Activated CD4-positive, alpha-beta memory T cell treated with anti-CD3 and anti-CD28 coated beads, Interleukin-2, amount 10 ng/mL, durations not matched to agents 7 days and 5 days (primary cell): ENCODE measurements around the gene TRPT1. TPM values are rescaled to one million over a fixed set of nuclear protein-coding genes. Genes with fewer than 3 reads are reported as not detected.

Source experiments
- CTCF ChIA-PET: fragments of 350-600 bp; sonication (Branson Sonifier 250); formaldehyde crosslinking; loops from one replicate; lab custom pipeline; 2021; ENCODE audit warnings: antibody characterized with exemption, inconsistent platforms; lab: Charles Lee
- POLR2A ChIA-PET: fragments of 350-600 bp; sonication (Branson Sonifier 250); formaldehyde crosslinking; loops from one replicate; lab custom pipeline; 2021; ENCODE audit warnings: antibody characterized with exemption; lab: Charles Lee
- DNase-seq: peaks from one replicate; pipeline ENCODE4 v3.0.0-alpha.2; 2020
- H3K27ac Mint-ChIP-seq: one replicate; pipeline ENCODE4 v1.8.0; 2021; ENCODE audit warnings: mild to moderate bottlenecking, mixed read lengths
- H3K27me3 Mint-ChIP-seq: one replicate; pipeline ENCODE4 v1.8.0; 2021; ENCODE audit warnings: mixed read lengths
- H3K36me3 Mint-ChIP-seq: one replicate; pipeline ENCODE4 v1.8.0; 2021; ENCODE audit warnings: low read depth, mixed read lengths
- H3K4me1 Mint-ChIP-seq: one replicate; pipeline ENCODE4 v1.8.0; 2021; ENCODE audit warnings: mixed read lengths
- H3K4me3 Mint-ChIP-seq: one replicate; pipeline ENCODE4 v1.8.0; 2021; ENCODE audit warnings: mild to moderate bottlenecking, mixed read lengths
- H3K9me3 Mint-ChIP-seq: one replicate; pipeline ENCODE4 v1.8.0; 2021; ENCODE audit warnings: mixed read lengths
- total RNA-seq, 2 experiments: library from RNA; stranded (reverse); gene quantifications; one replicate each; pipeline ENCODE4 v1.2.3, GENCODE V29; 2021

Gene TRPT1
- total RNA-seq, 2 experiments from 2014 or later: 34.7 to 35.3 TPM

- Mint-ChIP-seq H3K9me3 (no peaks in the 10 kb centered on the region), H3K27ac (peak overlapping the region; percentile 92), H3K4me3 (peak overlapping the region; percentile 90), H3K4me1 (peaks cover 50% of the 10 kb centered on the region), H3K27me3 (no peaks in the 10 kb centered on the region), H3K36me3 (peaks cover 23% of the 10 kb centered on the region)
- ChIA-PET CTCF (interaction anchor here (0.7 to 3.6 kb wide), 14 partner anchors 8 to 537 kb away, joined by 3 to 23 read pairs (median 6); partner anchors contain the start of genes CATSPERZ, GPR137, NUDT22 and PRDX5), POLR2A (interaction anchor here (0.6 to 11.2 kb wide), 13 partner anchors 8 to 76 kb away, joined by 4 to 131 read pairs (median 8); partner anchors contain the start of genes BAD, DNAJC4, FERMT3 and NUDT22)
- DNase-seq: no peak
These were observed 15.7 kb upstream of the TRPT1 start for GRCh38 chr11:64241491-64242374.

GRCh38 chr11:64241241-64241490 lies 15.2 kb upstream of the TRPT1 start:
- peak overlapping the region; percentile 92 for H3K27ac Mint-ChIP-seq
- DNase-seq: peak; percentile 100
- peaks cover 23% of the 10 kb centered on the region for H3K36me3 Mint-ChIP-seq
- ChIA-PET POLR2A (interaction anchor here (0.8 to 5.9 kb wide), 11 partner anchors 9 to 76 kb away, joined by 4 to 49 read pairs (median 8); partner anchors contain the start of genes BAD, DNAJC4, FERMT3 and NUDT22), CTCF (interaction anchor here (0.7 to 3.6 kb wide), 14 partner anchors 9 to 537 kb away, joined by 3 to 23 read pairs (median 6); partner anchors contain the start of genes CATSPERZ, GPR137, NUDT22 and PRDX5)
- H3K27me3 Mint-ChIP-seq: no peaks in the 10 kb centered on the region
- no peaks in the 10 kb centered on the region for H3K9me3 Mint-ChIP-seq
- H3K4me1 Mint-ChIP-seq: peaks cover 50% of the 10 kb centered on the region
- H3K4me3 Mint-ChIP-seq: peak overlapping the region; percentile 90

GRCh38 chr11:64240435-64241240 lies 14.7 kb upstream of the TRPT1 start, which contains the start of gene FKBP2:
Gene FKBP2 (plus strand): TSS chr11:64241095. CDS start chr11:64242388, 1,293 bp downstream.
- CTCF ChIA-PET: interaction anchor here (0.7 to 3.6 kb wide), 15 partner anchors 10 to 538 kb away, joined by 3 to 23 read pairs (median 5); partner anchors contain the start of genes CATSPERZ, GPR137, NUDT22 and PRDX5
- Mint-ChIP-seq H3K27me3 (no peaks in the 10 kb centered on the region), H3K4me3 (peak within 1 kb of the TSS; percentile 90), H3K4me1 (peaks cover 52% of the 10 kb centered on the region), H3K36me3 (peaks cover 23% of the 10 kb centered on the region), H3K27ac (peak within 1 kb of the TSS; percentile 92), H3K9me3 (no peaks in the 10 kb centered on the region)
- POLR2A ChIA-PET: interaction anchor here (0.8 to 5.9 kb wide), 13 partner anchors 9 to 77 kb away, joined by 4 to 49 read pairs (median 8); partner anchors contain the start of genes BAD, DNAJC4, FERMT3 and NUDT22
- DNase-seq: peak; percentile 98

- ChIA-PET CTCF (interaction anchor here (2.0 to 3.6 kb wide), 2 partner anchors 10 to 61 kb away, joined by 5 to 23 read pairs; no protein-coding TSS in a partner anchor), POLR2A (interaction anchor here (1.0 to 4.8 kb wide), 4 partner anchors 15 to 33 kb away, joined by 4 to 45 read pairs (median 12); partner anchors contain the start of genes FERMT3, NUDT22 and TRPT1)
- Mint-ChIP-seq H3K27ac (peak overlapping the region; percentile 92), H3K4me1 (peaks cover 53% of the 10 kb centered on the region), H3K36me3 (peaks cover 23% of the 10 kb centered on the region), H3K9me3 (no peaks in the 10 kb centered on the region), H3K4me3 (peak overlapping the region; percentile 90), H3K27me3 (no peaks in the 10 kb centered on the region)
- no peak for DNase-seq
These were observed 13.9 kb upstream of the TRPT1 start for GRCh38 chr11:64239662-64240434.

GRCh38 chr11:64238999-64239398 lies 13.0 kb upstream of the TRPT1 start:
- Mint-ChIP-seq H3K4me3 (no peak overlapping the region), H3K27ac (no peak overlapping the region), H3K4me1 (peaks cover 47% of the 10 kb centered on the region), H3K27me3 (no peaks in the 10 kb centered on the region), H3K9me3 (no peaks in the 10 kb centered on the region), H3K36me3 (peaks cover 19% of the 10 kb centered on the region)
- ChIA-PET POLR2A (interaction anchor here (1.8 to 4.8 kb wide), 3 partner anchors 14 to 33 kb away, joined by 4 to 45 read pairs (median 19); partner anchors contain the start of genes FERMT3, NUDT22 and TRPT1), CTCF (interaction anchor here (2.0 kb wide), 1 partner anchor 62 kb away, joined by 5 read pairs; no protein-coding TSS in a partner anchor)
- no peak for DNase-seq

- ChIA-PET CTCF (no interaction called here), POLR2A (interaction anchor here (1.5 to 4.8 kb wide), 4 partner anchors 12 to 34 kb away, joined by 4 to 45 read pairs (median 14); partner anchors contain the start of genes FERMT3, NUDT22 and TRPT1)
- H3K4me1 Mint-ChIP-seq: peaks cover 41% of the 10 kb centered on the region
- H3K4me3 Mint-ChIP-seq: no peak overlapping the region
- H3K36me3 Mint-ChIP-seq: peaks cover 10% of the 10 kb centered on the region
- H3K9me3 Mint-ChIP-seq: no peaks in the 10 kb centered on the region
- peak overlapping the region; percentile 48 for H3K27ac Mint-ChIP-seq
- H3K27me3 Mint-ChIP-seq: no peaks in the 10 kb centered on the region
- no peak for DNase-seq
These were observed 12.1 kb upstream of the TRPT1 start for GRCh38 chr11:64238076-64238475.

- POLR2A ChIA-PET: interaction anchor here (1.5 to 3.6 kb wide), 2 partner anchors 11 to 30 kb away, joined by 9 to 19 read pairs; partner anchors contain the start of genes FERMT3, NUDT22 and TRPT1
- Mint-ChIP-seq H3K36me3 (peaks cover 12% of the 10 kb centered on the region), H3K27ac (no peak overlapping the region), H3K4me3 (no peak overlapping the region), H3K9me3 (no peaks in the 10 kb centered on the region), H3K27me3 (no peaks in the 10 kb centered on the region), H3K4me1 (peaks cover 40% of the 10 kb centered on the region)
- DNase-seq: no peak
- CTCF ChIA-PET: interaction anchor here (1.6 to 2.2 kb wide), 2 partner anchors 31 to 66 kb away, joined by 5 to 10 read pairs; partner anchors contain the start of gene FERMT3
These were observed 11.5 kb upstream of the TRPT1 start for GRCh38 chr11:64237484-64237951.

GRCh38 chr11:64235437-64236161 lies 9.6 kb upstream of the TRPT1 start:
- no peaks in the 10 kb centered on the region for H3K27me3 Mint-ChIP-seq
- no peak for DNase-seq
- peak overlapping the region; percentile 83 for H3K4me3 Mint-ChIP-seq
- no peak overlapping the region for H3K27ac Mint-ChIP-seq
- CTCF ChIA-PET: interaction anchor here (1.6 to 2.2 kb wide), 3 partner anchors 15 to 68 kb away, joined by 5 to 10 read pairs (median 5); partner anchors contain the start of gene FERMT3
- no peaks in the 10 kb centered on the region for H3K9me3 Mint-ChIP-seq
- H3K4me1 Mint-ChIP-seq: peaks cover 46% of the 10 kb centered on the region
- peaks cover 12% of the 10 kb centered on the region for H3K36me3 Mint-ChIP-seq
- POLR2A ChIA-PET: interaction anchor here (0.6 to 2.1 kb wide), 7 partner anchors 10 to 900 kb away, joined by 3 to 10 read pairs (median 3); partner anchors contain the start of genes FERMT3, NUDT22, STIP1 and TRPT1

GRCh38 chr11:64234647-64235379 lies 8.8 kb upstream of the TRPT1 start:
- H3K4me1 Mint-ChIP-seq: peaks cover 43% of the 10 kb centered on the region
- H3K27ac Mint-ChIP-seq: no peak overlapping the region
- H3K36me3 Mint-ChIP-seq: peaks cover 12% of the 10 kb centered on the region
- peak overlapping the region; percentile 83 for H3K4me3 Mint-ChIP-seq
- no peaks in the 10 kb centered on the region for H3K27me3 Mint-ChIP-seq
- ChIA-PET POLR2A (interaction anchor here (0.5 to 6.7 kb wide), 5 partner anchors 9 to 49 kb away, joined by 3 to 49 read pairs (median 5); partner anchors contain the start of genes FERMT3, FKBP2, NUDT22 and STIP1), CTCF (interaction anchor here (2.0 kb wide), 1 partner anchor 15 kb away, joined by 5 read pairs; no protein-coding TSS in a partner anchor)
- H3K9me3 Mint-ChIP-seq: no peaks in the 10 kb centered on the region
- DNase-seq: peak; percentile 65
